GM23338 (cell line): Measurements from ENCODE around the gene CABLES2.

Experiments
- CTCF ChIP-seq, 2 experiments: fragments of 200-600 bp in 1 of 2; sonication (generic) in 1 of 2; conservative IDR thresholded peaks; 2 replicates each; pipeline versions ENCODE4 v1.5.1 to v1.6.1; 2016 to 2017; ENCODE audit warnings: antibody characterized with exemption in 2 of 2, low read depth in 2 of 2, mild to moderate bottlenecking in 2 of 2, moderate library complexity in 1 of 2
- EZH2 ChIP-seq: fragments of 200-600 bp; sonication (generic); IDR thresholded peaks from one replicate; pipeline ENCODE4 v1.8.0; 2017; ENCODE audit warnings: antibody characterized with exemption, mild to moderate bottlenecking, low read depth; ENCODE audit not compliant: unreplicated experiment
- REST ChIP-seq: IDR thresholded peaks from one replicate; pipeline ENCODE4 v1.6.1; 2018; ENCODE audit warnings: antibody characterized with exemption; ENCODE audit not compliant: unreplicated experiment

- TF ChIP-seq EZH2 (no peak), CTCF (conservative IDR thresholded peaks at IDR 0.05; ENCODE audit: low read depth in 2 of 2) (no peak), REST (no peak)
Measured at GRCh38 chr20:62362590-62362940, 44.5 kb downstream of the CABLES2 start.
